NCI-H1105 (cell line): Measurements from ENCODE around the gene FBXO30.

Experiments used
- DNase-seq: peaks from one replicate; lab custom pipeline; 2025; lab: John Stamatoyannopoulos, UW

Gene FBXO30

GRCh38 chr6:145819994-145820393 lies 5.4 kb upstream of the FBXO30 start:
- DNase-seq, result no peak

GRCh38 chr6:145818796-145819195 lies 4.2 kb upstream of the FBXO30 start:
- DNase-seq, result no peak

DNA sequence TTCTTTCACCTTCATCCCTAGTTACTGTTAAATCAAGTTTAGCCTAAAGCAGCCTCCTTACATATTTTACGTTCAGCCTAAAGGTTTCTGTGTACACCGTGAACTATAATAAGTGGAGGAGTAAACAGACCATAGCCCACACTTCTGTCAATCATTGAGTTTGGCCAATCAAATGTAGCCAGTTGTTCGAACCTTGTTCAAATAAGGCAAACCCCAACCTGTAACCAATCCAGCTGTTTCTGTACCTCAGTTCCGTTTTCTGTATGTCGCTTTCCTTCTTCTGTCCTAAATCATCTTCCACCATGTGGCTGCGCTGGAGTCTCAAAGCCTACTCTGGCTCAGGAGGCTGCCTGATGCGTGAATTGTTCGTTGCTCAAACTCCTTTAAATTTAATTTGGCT lies 1.8 kb upstream of the FBXO30 start:
- no peak for DNase-seq

GRCh38 chr6:145815309-145816274 lies 997 bp upstream of the FBXO30 start:
- peak; percentile 25 for DNase-seq

GRCh38 chr6:145814035-145814500 lies 527 bp downstream of the FBXO30 start:
- peak; percentile 46 for DNase-seq

- peak; percentile 46 for DNase-seq
Measured at GRCh38 chr6:145813285-145814034, 1.1 kb downstream of the FBXO30 start.

GRCh38 chr6:145811741-145812140 lies 2.9 kb downstream of the FBXO30 start:
- no peak for DNase-seq

DNA sequence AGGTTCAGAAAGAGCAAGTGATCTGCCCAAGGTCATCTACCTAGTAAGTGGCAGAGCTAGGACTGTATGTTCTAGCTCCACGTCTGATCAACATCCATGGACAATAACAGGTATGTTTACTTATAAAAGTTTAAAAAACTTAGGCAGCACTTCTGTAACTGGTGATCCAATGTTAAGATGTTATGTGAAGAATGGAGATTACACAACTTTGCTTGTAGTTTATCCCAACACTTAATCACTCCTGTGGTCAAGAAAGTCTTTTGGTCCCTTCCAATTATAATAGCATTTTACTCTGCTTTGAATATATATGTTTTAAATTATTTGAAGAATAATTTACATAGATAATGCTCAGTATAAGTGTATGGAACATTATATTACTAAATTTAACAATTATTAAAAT lies 4.8 kb downstream of the FBXO30 start:
- no peak for DNase-seq

GRCh38 chr6:145809211-145809610 lies 5.4 kb downstream of the FBXO30 start:
- no peak for DNase-seq

DNA sequence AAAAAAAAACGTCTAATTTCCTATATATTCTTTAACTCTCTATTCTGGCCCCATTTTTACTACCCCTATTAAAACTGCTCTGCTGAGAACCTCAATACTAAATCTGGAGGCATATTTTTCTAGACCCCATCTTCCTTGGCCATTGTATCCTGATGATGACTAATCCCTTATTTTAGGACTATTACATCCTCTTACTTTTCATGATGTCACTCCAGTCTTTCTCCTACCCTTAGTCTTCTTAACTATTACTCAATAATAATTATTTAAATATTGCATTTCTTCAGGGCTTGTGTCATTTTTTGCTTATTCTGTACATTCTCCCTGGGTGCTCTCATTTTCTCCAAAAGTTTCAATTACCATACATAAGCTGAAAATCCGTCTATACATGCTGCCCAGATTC lies 6.4 kb downstream of the FBXO30 start:
- no peak for DNase-seq

DNA sequence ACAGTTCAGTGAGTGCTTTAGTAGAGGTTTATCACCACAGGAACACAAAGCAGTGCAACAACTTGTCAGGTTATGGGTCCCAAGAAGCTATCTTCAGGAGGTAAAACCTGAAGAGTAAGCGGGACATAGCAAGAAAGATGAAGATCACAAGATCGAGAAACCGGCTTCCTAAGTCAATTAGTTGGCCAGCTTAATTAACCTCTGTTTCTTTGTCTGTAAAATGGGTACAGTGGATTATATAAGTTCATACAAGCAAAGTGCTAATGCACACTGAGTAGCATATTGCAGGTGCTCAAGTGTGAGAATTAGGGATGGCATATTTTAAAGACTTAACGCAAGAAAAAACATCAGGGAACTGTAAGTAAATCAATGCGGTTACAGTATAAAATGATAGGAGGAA lies 12.5 kb downstream of the FBXO30 start:
- DNase-seq, result no peak

- DNase-seq, result peak; percentile 55
Measured at GRCh38 chr6:145801021-145801420, 13.6 kb downstream of the FBXO30 start.

GRCh38 chr6:145798530-145798929 lies 16.1 kb downstream of the FBXO30 start:
- DNase-seq, result no peak

DNA sequence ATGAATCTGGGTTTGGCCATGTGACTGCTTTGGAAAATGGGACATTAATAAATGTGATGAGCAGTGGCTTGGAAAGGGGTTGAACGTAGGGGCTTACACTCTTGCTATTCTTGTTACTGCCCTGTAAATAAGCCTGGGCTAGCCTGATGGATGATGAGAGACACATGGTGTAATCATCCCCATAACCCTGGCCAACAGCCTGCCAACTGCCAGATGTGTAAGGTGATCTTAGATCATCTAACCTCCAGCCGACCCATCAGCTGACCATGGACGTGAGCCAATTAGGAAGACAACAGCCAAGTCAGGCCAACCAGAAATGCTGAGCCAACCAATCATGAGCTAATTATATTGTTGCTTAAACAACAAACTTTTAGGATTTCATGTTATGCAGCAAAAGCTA lies 25.2 kb downstream of the FBXO30 start:
- no peak for DNase-seq

DNA sequence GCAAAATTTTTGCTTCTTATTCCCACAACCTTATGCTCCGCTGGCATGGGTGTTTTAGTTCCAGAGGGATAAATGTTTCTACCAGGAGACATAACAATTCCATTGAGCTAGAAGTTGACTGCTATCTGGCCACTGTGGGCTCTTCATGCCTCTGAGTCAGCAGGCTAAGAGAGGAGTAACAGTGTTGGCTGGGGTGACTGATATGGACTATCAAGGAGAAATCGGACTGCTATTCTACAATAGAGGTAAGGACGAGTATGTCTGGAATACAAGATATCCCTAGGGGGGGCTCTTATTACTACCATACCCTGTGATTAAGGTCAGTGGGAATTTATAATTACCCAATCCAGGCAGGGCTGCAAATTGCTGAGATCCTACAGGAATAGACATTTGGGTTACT lies 26.9 kb downstream of the FBXO30 start:
- DNase-seq, result no peak

- no peak for DNase-seq
Measured at GRCh38 chr6:145784683-145785082, 29.9 kb downstream of the FBXO30 start.

- DNase-seq, result no peak
Measured at GRCh38 chr6:145783796-145784195, 30.8 kb downstream of the FBXO30 start.

- no peak for DNase-seq
Measured at GRCh38 chr6:145772846-145773245, 41.7 kb downstream of the FBXO30 start.

DNA sequence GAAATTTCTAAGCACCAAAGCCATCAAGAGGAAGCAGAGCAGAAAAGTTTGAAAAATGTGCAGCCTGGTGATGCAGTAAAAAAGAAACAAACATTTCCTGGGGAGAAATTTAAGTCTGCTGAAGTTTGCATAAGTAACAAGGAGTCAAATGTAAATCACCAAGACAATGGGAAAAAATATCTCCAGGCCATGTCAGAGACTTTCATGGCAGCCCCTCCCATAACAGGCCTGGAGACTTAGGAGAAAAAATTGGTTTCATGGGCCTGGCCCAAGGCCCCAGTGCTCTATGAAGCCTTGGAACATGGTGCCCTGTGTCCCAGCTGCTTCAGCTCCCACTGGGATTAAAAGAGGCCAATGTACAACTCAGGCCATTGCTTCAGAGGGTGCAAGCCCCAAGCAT lies 49.1 kb downstream of the FBXO30 start:
- no peak for DNase-seq

DNA sequence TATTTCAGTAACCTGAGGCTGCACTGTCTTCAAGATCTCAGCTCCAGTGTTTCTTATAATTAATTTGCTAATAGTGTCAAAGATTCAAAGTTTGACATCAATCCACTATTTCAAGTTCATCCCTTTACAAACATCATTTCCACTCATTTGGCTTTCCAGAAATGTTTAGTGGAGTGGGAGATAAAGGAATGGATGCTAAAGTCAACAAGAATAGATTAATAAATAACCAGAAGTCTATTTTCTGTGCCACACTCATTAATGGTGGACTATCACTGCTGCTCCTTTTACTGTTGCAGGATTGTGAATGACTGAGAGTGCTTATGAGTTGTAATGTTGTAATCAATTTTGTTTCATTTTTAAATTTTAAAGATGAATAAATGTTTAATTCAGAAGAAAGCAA lies 50.9 kb downstream of the FBXO30 start:
- DNase-seq, result no peak

GRCh38 chr6:145761584-145761983 lies 53.0 kb downstream of the FBXO30 start:
- DNase-seq, result no peak

GRCh38 chr6:145758113-145758512 lies 56.5 kb downstream of the FBXO30 start:
- no peak for DNase-seq

DNA sequence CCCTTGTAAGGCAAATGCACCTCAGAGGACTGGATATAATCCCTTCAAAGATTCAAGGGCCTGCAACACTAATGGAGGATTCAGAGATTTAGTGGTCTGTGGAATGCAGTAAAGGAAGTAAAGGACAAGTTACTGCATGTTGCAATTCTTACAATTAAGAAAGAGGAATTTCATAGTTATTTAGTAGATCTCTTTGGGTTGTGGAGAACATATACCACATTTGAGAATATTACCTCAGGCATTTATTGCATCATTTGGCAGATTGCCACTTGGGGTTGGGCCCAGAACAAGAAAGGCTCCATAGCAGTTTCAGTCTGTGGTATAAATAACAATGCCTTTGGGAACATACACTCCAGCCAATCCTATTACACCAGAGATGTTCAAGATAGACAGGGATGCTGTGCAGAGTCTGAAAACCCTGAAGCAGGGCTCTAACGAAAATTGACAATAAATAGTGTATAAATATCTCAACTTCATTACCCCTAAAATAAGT lies 58.4 kb downstream of the FBXO30 start:
- DNase-seq, result peak; percentile 44
